ENCODE results near the gene TRAF5. TPM values are rescaled to one million over a fixed set of nuclear protein-coding genes. Genes with fewer than 3 reads are reported as not detected.

TRAF5 gene
- total and polyA plus RNA-seq, 4 donors = 0.68 to 3.3 (median 1.6) TPM

DNA sequence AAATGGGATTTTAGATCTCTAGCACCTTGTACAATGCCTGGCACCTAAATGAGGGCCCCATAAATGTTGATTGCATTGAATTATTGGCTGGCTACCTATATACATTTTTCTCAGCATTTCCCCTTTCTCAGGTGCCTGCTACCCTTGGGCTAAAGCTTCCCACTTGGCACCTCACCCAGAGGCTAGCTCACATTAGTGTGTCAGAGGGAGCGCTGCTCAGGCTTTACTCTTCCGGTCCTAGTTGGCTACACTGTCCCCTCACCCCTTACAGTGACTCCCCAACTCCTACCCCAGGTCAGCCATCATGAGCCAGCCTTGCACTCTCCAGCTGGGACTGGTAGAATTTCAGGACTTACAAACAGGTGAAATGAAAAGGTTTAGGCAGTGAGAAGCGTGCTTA is 9.5 kb downstream of the TRAF5 start:
- DNase-seq (ENCODE audit: low spot score) = no peak
- H3K36me3 ChIP-seq (ENCODE audit: control insufficient read depth in 4 of 4, insufficient read depth in 3 of 4, low read depth in 1 of 4, low read length in 3 of 4) = no peaks in the 10 kb centered on the region
- 84% methylated on average over 3 of the region's 3 CpGs for WGBS
- no peaks in the 10 kb centered on the region for H3K27me3 ChIP-seq (ENCODE audit: control insufficient read depth in 4 of 4, insufficient read depth in 4 of 4, low read length in 3 of 4)
- no peak overlapping the region for H3K9ac ChIP-seq (ENCODE audit: low read depth in 1 of 2, low read length in 2 of 2)
- no peaks in the 10 kb centered on the region for H3K4me1 ChIP-seq (ENCODE audit: control insufficient read depth in 4 of 4, insufficient read depth in 4 of 4, low read length in 3 of 4)
- no peak overlapping the region for H3K4me3 ChIP-seq (ENCODE audit: low read depth in 1 of 3, low read length in 3 of 3)
- TF ChIP-seq YY1 (IDR thresholded peaks at IDR 0.05) (no peak), FOXA1 (IDR thresholded peaks at IDR 0.05) (no peak), JUND (IDR thresholded peaks at IDR 0.05) (no peak), NR2F2 (IDR thresholded peaks at IDR 0.05) (no peak), HNF4A (conservative IDR thresholded peaks at IDR 0.05) (no peak), SP1 (IDR thresholded peaks at IDR 0.05) (no peak), RXRA (IDR thresholded peaks at IDR 0.05) (no peak), RAD21 (IDR thresholded peaks at IDR 0.05) (no peak), HNF4G (IDR thresholded peaks at IDR 0.05) (no peak)
- TF ChIP-seq, protein P1, sequence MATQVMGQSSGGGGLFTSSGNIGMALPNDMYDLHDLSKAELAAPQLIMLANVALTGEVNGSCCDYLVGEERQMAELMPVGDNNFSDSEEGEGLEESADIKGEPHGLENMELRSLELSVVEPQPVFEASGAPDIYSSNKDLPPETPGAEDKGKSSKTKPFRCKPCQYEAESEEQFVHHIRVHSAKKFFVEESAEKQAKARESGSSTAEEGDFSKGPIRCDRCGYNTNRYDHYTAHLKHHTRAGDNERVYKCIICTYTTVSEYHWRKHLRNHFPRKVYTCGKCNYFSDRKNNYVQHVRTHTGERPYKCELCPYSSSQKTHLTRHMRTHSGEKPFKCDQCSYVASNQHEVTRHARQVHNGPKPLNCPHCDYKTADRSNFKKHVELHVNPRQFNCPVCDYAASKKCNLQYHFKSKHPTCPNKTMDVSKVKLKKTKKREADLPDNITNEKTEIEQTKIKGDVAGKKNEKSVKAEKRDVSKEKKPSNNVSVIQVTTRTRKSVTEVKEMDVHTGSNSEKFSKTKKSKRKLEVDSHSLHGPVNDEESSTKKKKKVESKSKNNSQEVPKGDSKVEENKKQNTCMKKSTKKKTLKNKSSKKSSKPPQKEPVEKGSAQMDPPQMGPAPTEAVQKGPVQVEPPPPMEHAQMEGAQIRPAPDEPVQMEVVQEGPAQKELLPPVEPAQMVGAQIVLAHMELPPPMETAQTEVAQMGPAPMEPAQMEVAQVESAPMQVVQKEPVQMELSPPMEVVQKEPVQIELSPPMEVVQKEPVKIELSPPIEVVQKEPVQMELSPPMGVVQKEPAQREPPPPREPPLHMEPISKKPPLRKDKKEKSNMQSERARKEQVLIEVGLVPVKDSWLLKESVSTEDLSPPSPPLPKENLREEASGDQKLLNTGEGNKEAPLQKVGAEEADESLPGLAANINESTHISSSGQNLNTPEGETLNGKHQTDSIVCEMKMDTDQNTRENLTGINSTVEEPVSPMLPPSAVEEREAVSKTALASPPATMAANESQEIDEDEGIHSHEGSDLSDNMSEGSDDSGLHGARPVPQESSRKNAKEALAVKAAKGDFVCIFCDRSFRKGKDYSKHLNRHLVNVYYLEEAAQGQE (IDR thresholded peaks at IDR 0.05) = no peak
- TF ChIP-seq, protein P2, sequence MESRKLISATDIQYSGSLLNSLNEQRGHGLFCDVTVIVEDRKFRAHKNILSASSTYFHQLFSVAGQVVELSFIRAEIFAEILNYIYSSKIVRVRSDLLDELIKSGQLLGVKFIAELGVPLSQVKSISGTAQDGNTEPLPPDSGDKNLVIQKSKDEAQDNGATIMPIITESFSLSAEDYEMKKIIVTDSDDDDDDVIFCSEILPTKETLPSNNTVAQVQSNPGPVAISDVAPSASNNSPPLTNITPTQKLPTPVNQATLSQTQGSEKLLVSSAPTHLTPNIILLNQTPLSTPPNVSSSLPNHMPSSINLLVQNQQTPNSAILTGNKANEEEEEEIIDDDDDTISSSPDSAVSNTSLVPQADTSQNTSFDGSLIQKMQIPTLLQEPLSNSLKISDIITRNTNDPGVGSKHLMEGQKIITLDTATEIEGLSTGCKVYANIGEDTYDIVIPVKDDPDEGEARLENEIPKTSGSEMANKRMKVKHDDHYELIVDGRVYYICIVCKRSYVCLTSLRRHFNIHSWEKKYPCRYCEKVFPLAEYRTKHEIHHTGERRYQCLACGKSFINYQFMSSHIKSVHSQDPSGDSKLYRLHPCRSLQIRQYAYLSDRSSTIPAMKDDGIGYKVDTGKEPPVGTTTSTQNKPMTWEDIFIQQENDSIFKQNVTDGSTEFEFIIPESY (IDR thresholded peaks at IDR 0.05) = no peak
- TF ChIP-seq, protein P3, sequence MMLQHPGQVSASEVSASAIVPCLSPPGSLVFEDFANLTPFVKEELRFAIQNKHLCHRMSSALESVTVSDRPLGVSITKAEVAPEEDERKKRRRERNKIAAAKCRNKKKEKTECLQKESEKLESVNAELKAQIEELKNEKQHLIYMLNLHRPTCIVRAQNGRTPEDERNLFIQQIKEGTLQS (IDR thresholded peaks at IDR 0.05) = no peak
- TF ChIP-seq, protein P4, sequence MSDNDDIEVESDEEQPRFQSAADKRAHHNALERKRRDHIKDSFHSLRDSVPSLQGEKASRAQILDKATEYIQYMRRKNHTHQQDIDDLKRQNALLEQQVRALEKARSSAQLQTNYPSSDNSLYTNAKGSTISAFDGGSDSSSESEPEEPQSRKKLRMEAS (IDR thresholded peaks at IDR 0.05) = no peak
- no peak overlapping the region for H3K27ac ChIP-seq (ENCODE audit: low read depth in 1 of 2, low read length in 2 of 2)
- H3K9me3 ChIP-seq (ENCODE audit: control insufficient read depth in 4 of 4, low read length in 3 of 4) = no peaks in the 10 kb centered on the region

DNA sequence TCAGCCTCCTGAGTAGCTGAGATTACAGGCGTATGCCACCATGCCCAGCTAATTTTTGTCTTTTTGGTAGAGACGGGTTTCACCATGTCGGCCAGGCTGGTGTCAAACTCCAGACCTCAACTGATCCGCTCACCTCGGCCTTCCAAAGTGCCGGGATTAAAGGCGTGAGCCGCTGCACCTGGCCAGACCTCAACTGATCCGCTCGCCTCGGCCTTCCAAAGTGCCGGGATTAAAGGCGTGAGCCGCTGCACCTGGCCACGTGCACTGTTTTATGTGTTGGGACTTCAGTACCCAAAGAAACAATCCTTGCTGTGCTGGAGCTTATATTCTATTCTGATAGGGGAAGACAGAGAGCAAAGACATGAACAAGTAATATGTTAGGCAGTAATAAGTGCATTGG is 10.1 kb downstream of the TRAF5 start:
- Histone ChIP-seq H3K36me3 (ENCODE audit: control insufficient read depth in 4 of 4, insufficient read depth in 3 of 4, low read depth in 1 of 4, low read length in 3 of 4) (no peaks in the 10 kb centered on the region), H3K4me3 (ENCODE audit: low read depth in 1 of 3, low read length in 3 of 3) (no peak overlapping the region), H3K9me3 (ENCODE audit: control insufficient read depth in 4 of 4, low read length in 3 of 4) (no peaks in the 10 kb centered on the region), H3K27me3 (ENCODE audit: control insufficient read depth in 4 of 4, insufficient read depth in 4 of 4, low read length in 3 of 4) (no peaks in the 10 kb centered on the region), H3K27ac (ENCODE audit: low read depth in 1 of 2, low read length in 2 of 2) (no peak overlapping the region), H3K9ac (ENCODE audit: low read depth in 1 of 2, low read length in 2 of 2) (no peak overlapping the region), H3K4me1 (ENCODE audit: control insufficient read depth in 4 of 4, insufficient read depth in 4 of 4, low read length in 3 of 4) (no peaks in the 10 kb centered on the region)
- WGBS = 86% methylated on average over 15 of the region's 15 CpGs
- no peak for DNase-seq (ENCODE audit: low spot score)
- TF ChIP-seq, protein P4 (IDR thresholded peaks at IDR 0.05) = no peak
- TF ChIP-seq NR2F2 (IDR thresholded peaks at IDR 0.05) (no peak), FOXA1 (IDR thresholded peaks at IDR 0.05) (no peak), GABPA (IDR thresholded peaks at IDR 0.05 in 1 of 2, conservative IDR thresholded peaks at IDR 0.05 in 1 of 2) (no peak), SP1 (IDR thresholded peaks at IDR 0.05) (no peak), FOXA2 (IDR thresholded peaks at IDR 0.05) (no peak), TAF1 (conservative IDR thresholded peaks at IDR 0.05) (no peak), YY1 (IDR thresholded peaks at IDR 0.05) (no peak), RAD21 (IDR thresholded peaks at IDR 0.05) (no peak), RXRA (IDR thresholded peaks at IDR 0.05) (no peak), HNF4A (conservative IDR thresholded peaks at IDR 0.05) (no peak), JUND (IDR thresholded peaks at IDR 0.05) (no peak)
- TF ChIP-seq, protein P2 (IDR thresholded peaks at IDR 0.05) = no peak
- TF ChIP-seq, protein P3 (IDR thresholded peaks at IDR 0.05) = no peak
- TF ChIP-seq, protein P5, sequence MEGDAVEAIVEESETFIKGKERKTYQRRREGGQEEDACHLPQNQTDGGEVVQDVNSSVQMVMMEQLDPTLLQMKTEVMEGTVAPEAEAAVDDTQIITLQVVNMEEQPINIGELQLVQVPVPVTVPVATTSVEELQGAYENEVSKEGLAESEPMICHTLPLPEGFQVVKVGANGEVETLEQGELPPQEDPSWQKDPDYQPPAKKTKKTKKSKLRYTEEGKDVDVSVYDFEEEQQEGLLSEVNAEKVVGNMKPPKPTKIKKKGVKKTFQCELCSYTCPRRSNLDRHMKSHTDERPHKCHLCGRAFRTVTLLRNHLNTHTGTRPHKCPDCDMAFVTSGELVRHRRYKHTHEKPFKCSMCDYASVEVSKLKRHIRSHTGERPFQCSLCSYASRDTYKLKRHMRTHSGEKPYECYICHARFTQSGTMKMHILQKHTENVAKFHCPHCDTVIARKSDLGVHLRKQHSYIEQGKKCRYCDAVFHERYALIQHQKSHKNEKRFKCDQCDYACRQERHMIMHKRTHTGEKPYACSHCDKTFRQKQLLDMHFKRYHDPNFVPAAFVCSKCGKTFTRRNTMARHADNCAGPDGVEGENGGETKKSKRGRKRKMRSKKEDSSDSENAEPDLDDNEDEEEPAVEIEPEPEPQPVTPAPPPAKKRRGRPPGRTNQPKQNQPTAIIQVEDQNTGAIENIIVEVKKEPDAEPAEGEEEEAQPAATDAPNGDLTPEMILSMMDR (IDR thresholded peaks at IDR 0.05; ENCODE audit: low read depth, low read length, missing input control) = no peak
- TF ChIP-seq, protein P1 (IDR thresholded peaks at IDR 0.05) = no peak
